K562 treated with DMSO at 1 percent for 4 hours (cell line): ENCODE data around the gene HSP90AB1. TPM values are rescaled to one million over a fixed set of nuclear protein-coding genes. Genes with fewer than 3 reads are reported as not detected.

Source experiments
- total RNA-seq: library from RNA; unstranded; fragments of 300-600 nt; gene quantifications from 2 replicates; pipeline ENCODE4 v1.2.3, GENCODE V29; 2022; ENCODE audit not compliant: insufficient read depth

The HSP90AB1 gene
- 1,233 and 1,422 TPM in 2 replicates for total RNA-seq

DNA sequence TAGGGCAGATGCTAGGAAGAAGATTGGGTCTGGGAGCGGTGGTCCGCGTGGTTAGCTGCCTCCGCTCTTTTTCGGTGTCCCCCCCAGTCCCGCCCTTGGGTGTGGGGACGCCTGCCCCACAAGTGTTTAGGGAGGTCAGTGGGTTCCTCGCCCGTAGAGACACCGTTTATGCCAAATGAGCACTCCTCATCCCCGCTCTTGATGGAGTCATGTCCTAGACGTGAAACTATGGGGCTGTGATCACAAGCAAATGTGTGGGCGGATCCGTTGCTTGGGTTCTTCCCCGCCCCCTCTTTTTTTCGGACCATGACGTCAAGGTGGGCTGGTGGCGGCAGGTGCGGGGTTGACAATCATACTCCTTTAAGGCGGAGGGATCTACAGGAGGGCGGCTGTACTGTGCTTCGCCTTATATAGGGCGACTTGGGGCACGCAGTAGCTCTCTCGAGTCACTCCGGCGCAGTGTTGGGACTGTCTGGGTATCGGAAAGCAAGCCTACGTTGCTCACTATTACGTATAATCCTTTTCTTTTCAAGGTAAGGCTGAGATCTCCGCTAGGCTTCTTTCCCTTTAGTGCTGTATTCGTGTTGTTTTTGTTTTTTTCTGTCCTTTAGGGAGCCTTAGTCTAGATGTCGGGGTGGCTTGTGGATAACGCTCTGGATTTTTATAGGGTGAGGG, at the start of gene HSP90AB1:
Gene HSP90AB1 (plus strand): TSS at position 439 of the 675 bp plus-strand sequence. CDS start 1,529 bp downstream, outside the sequence.

DNA sequence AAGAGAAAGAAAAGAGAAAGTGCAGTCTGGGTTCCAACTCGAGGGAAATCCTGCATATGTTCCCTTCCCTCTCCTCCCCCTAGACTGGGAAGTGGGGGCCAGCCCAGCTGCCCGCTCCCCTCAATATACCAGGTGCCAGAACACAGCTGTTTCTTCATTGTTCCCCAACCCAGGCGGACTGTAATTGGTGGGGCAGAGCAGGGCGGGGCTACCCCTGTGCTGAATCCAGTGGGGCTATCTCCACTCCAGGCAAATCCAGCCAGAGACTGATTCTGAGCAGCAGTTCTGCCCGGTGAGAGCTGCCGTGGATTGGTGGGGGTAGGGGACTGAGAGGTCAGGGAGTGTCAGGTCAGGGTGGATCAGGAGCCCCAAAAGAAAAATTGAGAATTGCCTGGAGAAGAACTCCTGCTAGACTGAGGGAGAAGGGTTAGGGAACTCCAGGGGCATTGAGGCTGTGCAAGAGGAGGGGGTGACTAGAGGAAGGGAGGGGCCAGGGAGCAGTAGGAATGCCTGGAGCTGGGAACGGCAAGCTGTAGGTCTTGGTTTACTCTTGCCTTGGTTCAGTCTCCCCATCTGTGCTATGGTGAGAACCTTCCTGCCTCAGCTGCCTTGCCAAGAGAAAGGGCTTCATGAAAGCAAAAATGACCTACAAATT, 30.1 kb upstream of the HSP90AB1 start, which contains the start of gene MYMX:
Gene MYMX (plus strand): TSS at position 250 of the 655 bp plus-strand sequence. CDS start 546 bp downstream, outside the sequence.

DNA sequence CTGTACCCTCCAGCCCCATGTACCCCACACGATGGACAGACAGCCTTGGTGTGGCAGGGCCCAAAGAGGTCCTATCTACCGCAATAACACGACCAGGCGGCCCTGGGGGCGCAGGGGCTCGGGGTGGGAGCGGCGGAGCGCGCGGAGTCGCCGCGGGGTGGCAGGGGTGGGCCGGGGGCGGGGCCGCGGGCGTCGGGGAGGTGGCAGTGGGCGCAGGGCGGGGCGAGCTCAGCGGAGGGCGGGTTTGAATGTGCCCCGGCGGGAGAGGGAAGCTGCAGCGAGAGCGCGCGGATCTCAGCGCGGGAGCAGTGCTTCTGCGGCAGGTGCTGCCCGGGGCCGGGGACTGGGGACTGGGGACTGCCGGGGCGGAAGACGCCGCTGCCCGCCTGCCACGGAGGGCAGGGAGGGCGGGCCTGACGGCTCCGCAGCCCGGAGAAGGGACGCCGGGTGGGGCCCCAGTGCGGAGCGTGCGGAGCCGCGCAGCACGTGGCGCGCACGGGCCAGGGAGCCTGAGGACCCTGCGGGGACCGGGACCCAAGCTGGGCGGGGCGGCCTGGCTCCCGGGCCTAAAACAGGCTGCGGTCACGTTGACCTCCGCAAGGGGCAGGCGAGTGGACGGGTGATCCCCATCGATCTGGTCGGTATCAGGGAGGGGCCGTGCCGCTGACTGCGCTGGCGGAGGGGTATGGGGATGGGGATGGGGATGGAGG, 23.4 kb upstream of the HSP90AB1 start, which contains the start of gene SLC29A1:
Gene SLC29A1 (plus strand): TSS at position 277 of the 710 bp plus-strand sequence. CDS start 3,719 bp downstream, outside the sequence.

DNA sequence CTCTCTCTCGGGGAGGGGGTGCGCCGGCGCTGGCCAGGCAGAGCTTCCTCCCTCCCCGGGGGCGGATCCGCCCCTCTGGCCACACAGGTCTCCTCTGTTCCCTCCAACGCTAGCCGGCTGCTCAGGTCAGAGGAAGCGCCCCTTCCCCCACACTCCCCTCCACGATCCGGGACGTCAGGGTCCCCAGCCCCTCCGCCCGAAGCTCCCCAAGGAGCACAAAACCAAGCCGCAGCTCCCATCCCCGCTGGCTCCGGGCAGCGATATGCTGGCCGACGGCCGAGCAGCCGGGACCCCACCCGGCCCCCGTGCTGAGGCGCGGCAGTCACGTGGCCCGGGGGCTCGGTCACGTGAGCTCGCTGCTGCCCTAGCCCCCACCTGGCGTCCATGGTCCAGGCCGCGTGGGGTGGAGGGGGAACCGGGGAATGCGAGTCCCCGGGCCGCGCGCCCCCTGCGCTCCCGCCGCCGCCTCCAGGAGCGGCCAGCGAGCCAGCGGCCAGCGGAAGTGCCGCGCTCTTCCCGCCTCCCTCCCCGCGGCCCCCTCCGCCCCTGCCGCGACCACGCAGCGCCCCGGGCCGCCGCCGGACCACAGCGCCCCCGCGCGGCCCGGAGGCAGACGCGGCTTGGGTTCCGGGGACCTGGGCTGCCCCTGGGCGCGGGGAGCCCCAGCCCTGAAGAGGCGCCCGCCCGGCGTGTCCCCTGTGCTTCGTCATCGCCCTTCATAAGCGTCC, 10.3 kb downstream of the HSP90AB1 start, which contains the start of gene SLC35B2:
Gene SLC35B2 (minus strand): TSS at position 504 of the 728 bp plus-strand sequence. CDS start 118 bp downstream, at position 386.

DNA sequence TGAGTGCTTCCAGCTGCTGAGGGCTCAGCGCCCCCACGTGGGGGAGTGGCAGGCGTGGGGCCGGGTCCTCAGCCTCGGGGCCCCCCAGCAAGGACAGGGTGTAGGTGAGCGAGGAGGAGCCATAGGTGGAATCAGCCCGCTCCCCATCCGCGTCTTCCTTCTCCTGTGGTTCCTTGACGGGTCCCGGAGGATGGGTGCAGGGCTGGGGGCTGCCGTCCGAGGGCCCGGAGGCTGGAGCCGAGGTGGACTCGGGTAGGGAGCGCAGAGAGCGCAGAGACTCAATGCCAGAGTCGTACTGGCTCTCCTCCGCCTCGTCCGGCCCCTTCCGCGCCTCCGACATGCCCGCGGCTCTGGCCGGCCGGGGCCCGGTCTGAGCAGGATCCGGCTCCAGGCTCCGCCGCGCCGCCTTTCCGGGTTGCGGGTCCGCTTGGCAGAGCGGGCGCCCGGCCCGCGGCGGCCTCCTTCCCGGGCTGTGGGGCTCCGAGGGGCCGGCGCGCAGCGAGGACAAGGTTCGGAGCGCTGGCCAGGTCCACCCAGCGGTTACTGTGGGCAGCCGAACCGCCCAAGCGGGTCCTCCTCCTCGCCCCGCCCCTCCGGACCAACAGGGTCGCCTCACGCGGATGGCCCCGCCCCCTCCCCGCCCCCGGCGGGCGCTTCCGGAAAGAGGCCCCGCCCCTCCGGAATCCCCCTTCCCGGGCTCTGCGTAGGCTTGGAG, 18.3 kb downstream of the HSP90AB1 start, which contains the start of gene NFKBIE:
Gene NFKBIE (minus strand): TSS at position 545 of the 715 bp plus-strand sequence. CDS start 205 bp downstream, at position 340.

DNA sequence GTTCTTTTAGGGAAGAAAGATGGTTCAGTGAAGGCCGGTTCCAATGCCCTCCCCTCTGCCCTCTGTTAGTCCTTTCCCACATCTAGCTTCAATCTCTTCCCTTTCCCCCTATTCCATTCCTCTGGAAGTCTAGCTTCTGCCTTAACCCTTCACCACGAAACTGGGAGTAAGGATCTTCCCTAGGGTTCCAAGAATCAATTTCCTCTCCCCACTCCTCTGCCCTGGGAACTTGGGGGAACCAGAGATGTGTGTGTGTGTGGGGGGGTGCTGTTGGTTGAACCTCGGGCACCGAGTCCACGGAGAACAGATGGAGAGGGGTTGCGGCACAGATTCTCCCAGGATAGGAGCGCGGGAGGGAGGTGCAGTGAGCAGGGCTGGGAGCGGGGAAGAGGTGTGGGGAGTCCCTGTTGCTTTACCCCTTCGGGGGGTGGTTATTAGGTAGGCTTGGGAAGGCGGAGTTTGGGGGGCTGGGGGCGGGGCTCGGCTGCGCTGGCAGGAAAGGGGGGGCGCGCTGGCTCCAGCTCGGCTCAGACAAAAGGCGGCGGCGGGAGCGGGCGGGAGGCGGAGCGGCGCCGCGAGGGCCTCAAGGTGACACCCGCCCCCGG, 23.1 kb downstream of the HSP90AB1 start, which contains the start of gene TMEM151B:
Gene TMEM151B (plus strand): TSS at position 530 of the 605 bp plus-strand sequence. CDS start 293 bp downstream, outside the sequence.

Other genes with a start within 250 kb of the HSP90AB1 start
- gene MRPL14, start 119.6 kb upstream of the HSP90AB1 start, total RNA-seq: 95.2 and 107 TPM in 2 replicates
- 34.8 and 50.7 TPM in 2 replicates for gene TMEM63B, start 119.5 kb upstream of the HSP90AB1 start, total RNA-seq
- gene CAPN11, start 88.3 kb upstream of the HSP90AB1 start, total RNA-seq: 0.51 TPM in 1 of 2 replicates, not detected in the other
- gene MYMX, start 30.2 kb upstream of the HSP90AB1 start, total RNA-seq: not detected in 2 replicates
- 110 and 130 TPM in 2 replicates for gene SLC29A1, start 23.5 kb upstream of the HSP90AB1 start, total RNA-seq
- gene SLC35B2, start 10.4 kb downstream of the HSP90AB1 start, total RNA-seq: 78.1 and 85.6 TPM in 2 replicates
- 26.9 and 27.2 TPM in 2 replicates for gene NFKBIE, start 18.4 kb downstream of the HSP90AB1 start, total RNA-seq
- not detected in 2 replicates for gene TMEM151B, start 23.3 kb downstream of the HSP90AB1 start, total RNA-seq
- gene AARS2, start 66.2 kb downstream of the HSP90AB1 start, total RNA-seq: 12.3 and 13.6 TPM in 2 replicates
- not detected in 2 replicates for gene SPATS1, start 95.5 kb downstream of the HSP90AB1 start, total RNA-seq
- 18.5 and 19.3 TPM in 2 replicates for gene CDC5L, start 140.6 kb downstream of the HSP90AB1 start, total RNA-seq